ENCODE data around the gene PARD3B. TPM values are rescaled to one million over a fixed set of nuclear protein-coding genes. Genes with fewer than 3 reads are reported as not detected.

PARD3B gene
- total RNA-seq, 1 experiment from 2014 or later = 7.6 TPM

DNA sequence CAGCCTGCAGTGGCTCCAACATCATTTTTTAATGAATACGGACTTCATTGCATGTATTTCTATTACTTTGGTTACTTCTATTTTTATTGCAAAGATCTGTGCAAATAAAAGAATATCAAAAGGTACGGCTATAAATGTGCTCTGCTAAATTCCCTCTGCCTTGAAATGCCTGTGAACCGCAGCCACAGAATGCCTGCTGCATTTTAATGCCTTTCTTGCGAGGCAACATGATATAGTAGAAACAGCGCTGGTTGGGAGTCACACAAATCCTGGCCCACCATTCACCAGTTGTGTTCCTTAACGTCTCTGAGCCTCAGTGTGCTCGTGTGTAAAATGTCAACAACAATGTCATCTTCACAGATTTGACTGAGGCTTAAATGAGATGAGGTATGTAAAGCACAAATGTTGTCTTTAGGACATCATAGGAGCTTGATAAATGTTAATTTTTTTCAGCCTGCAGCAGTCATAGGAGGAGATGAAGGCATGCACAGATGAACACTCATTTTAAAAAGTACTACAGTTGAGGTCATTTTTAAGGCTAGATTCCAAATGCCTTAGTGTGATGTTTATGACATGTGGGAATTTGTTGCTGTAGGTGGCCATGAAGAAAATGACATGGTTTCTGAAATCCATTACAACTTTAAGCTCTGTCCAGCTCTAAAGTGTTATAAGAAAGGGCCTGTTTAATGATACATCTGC, 949.4 kb downstream of the PARD3B start:
- H3K79me2 ChIP-seq (ENCODE audit: low read depth) = no peaks in the 10 kb centered on the region
- H3K36me3 ChIP-seq (ENCODE audit: low read depth) = no peaks in the 10 kb centered on the region
- intact Hi-C loops (cut with micrococcal nuclease; ENCODE audit: unreplicated experiment) = no loop called here
- no peaks in the 10 kb centered on the region for H3K9me3 ChIP-seq (ENCODE audit: insufficient read depth, low read depth)
- H3F3A ChIP-seq (ENCODE audit: insufficient read depth, low read depth) = no peaks in the 10 kb centered on the region
- no peaks in the 10 kb centered on the region for H3K9me2 ChIP-seq (ENCODE audit: insufficient read depth)
- no TSS peak for BruUV-seq (replicated peaks)
- no peaks in the 10 kb centered on the region for H3K27me3 ChIP-seq (ENCODE audit: insufficient read depth, low read depth)
- TF ChIP-seq, protein P1, sequence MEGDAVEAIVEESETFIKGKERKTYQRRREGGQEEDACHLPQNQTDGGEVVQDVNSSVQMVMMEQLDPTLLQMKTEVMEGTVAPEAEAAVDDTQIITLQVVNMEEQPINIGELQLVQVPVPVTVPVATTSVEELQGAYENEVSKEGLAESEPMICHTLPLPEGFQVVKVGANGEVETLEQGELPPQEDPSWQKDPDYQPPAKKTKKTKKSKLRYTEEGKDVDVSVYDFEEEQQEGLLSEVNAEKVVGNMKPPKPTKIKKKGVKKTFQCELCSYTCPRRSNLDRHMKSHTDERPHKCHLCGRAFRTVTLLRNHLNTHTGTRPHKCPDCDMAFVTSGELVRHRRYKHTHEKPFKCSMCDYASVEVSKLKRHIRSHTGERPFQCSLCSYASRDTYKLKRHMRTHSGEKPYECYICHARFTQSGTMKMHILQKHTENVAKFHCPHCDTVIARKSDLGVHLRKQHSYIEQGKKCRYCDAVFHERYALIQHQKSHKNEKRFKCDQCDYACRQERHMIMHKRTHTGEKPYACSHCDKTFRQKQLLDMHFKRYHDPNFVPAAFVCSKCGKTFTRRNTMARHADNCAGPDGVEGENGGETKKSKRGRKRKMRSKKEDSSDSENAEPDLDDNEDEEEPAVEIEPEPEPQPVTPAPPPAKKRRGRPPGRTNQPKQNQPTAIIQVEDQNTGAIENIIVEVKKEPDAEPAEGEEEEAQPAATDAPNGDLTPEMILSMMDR (conservative IDR thresholded peaks at IDR 0.05) = no peak
- no peak for TF ChIP-seq EZH2 (IDR thresholded peaks at IDR 0.05; ENCODE audit: low read depth)
- no peak overlapping the region for H3K4me3 ChIP-seq
- no peak for DNase-seq
- no peak overlapping the region for H3K27ac ChIP-seq
- POLR2A ChIA-PET (ENCODE audit: unreplicated experiment) = no interaction called here
- no peaks in the 10 kb centered on the region for H4K20me1 ChIP-seq (ENCODE audit: insufficient read depth)
- no peak overlapping the region for H3K4me2 ChIP-seq
- CTCF ChIA-PET = no interaction called here
- H3K4me1 ChIP-seq (replicated peaks; ENCODE audit: insufficient read depth) = no peaks in the 10 kb centered on the region
- H2AFZ ChIP-seq = no peak overlapping the region

DNA sequence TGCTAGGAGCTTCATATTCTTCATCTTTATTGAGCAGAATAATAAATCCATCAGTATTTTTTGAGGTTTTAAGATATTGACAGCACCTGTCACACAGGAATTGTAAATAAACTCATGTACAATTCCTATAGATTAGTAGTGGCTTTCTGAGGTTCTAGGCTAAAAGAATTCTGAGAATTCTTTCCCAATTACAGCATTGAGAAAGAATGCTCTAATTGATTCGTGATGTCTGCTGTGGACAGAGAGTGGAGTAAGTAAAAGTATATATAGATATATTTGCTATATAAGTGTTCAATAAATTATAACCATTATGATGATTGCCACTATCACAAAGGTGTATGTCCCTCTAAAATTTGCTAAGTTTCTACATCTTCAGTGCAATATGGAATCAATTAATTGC, 950.5 kb downstream of the PARD3B start:
- Histone ChIP-seq H2AFZ (no peak overlapping the region), H3F3A (ENCODE audit: insufficient read depth, low read depth) (no peaks in the 10 kb centered on the region), H3K4me2 (no peak overlapping the region), H3K79me2 (ENCODE audit: low read depth) (no peaks in the 10 kb centered on the region), H3K4me1 (replicated peaks; ENCODE audit: insufficient read depth) (no peaks in the 10 kb centered on the region), H3K27ac (no peak overlapping the region), H3K9me3 (ENCODE audit: insufficient read depth, low read depth) (no peaks in the 10 kb centered on the region), H3K27me3 (ENCODE audit: insufficient read depth, low read depth) (no peaks in the 10 kb centered on the region), H3K36me3 (ENCODE audit: low read depth) (no peaks in the 10 kb centered on the region), H3K9me2 (ENCODE audit: insufficient read depth) (no peaks in the 10 kb centered on the region), H3K4me3 (no peak overlapping the region), H4K20me1 (ENCODE audit: insufficient read depth) (no peaks in the 10 kb centered on the region)
- no peak for DNase-seq
- POLR2A ChIA-PET (ENCODE audit: unreplicated experiment) = no interaction called here
- BruUV-seq (replicated peaks) = no TSS peak
- TF ChIP-seq, protein P1 (conservative IDR thresholded peaks at IDR 0.05) = no peak
- no peak for TF ChIP-seq EZH2 (IDR thresholded peaks at IDR 0.05; ENCODE audit: low read depth)
- intact Hi-C loops (cut with micrococcal nuclease; ENCODE audit: unreplicated experiment) = no loop called here
- CTCF ChIA-PET = no interaction called here

DNA sequence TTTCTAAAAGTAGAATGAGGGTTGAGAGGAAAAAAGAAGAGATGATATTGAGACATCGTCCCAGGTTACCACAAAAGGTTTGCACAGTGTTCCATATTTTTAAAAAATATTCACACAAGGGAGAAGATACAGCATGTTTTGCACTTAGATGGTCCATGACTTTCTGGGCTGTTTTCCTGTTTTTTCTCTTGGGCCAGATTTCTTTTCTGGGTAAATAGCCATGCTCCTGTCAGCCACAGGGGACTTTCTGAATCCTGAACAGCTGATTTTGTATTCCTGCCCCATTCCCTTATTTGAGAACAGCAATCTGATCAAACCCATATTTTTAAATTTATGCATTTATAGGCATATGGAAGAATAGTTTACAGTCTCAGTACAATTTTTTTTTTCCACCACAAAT, 951.1 kb downstream of the PARD3B start:
- CTCF ChIA-PET = no interaction called here
- TF ChIP-seq EZH2 (IDR thresholded peaks at IDR 0.05; ENCODE audit: low read depth) = no peak
- TF ChIP-seq, protein P1 (conservative IDR thresholded peaks at IDR 0.05) = no peak
- H2AFZ ChIP-seq = no peak overlapping the region
- no peaks in the 10 kb centered on the region for H3K9me3 ChIP-seq (ENCODE audit: insufficient read depth, low read depth)
- no peak overlapping the region for H3K4me3 ChIP-seq
- intact Hi-C loops (cut with micrococcal nuclease; ENCODE audit: unreplicated experiment) = no loop called here
- no peaks in the 10 kb centered on the region for H4K20me1 ChIP-seq (ENCODE audit: insufficient read depth)
- no peaks in the 10 kb centered on the region for H3K27me3 ChIP-seq (ENCODE audit: insufficient read depth, low read depth)
- H3K4me1 ChIP-seq (replicated peaks; ENCODE audit: insufficient read depth) = no peaks in the 10 kb centered on the region
- POLR2A ChIA-PET (ENCODE audit: unreplicated experiment) = no interaction called here
- H3K79me2 ChIP-seq (ENCODE audit: low read depth) = no peaks in the 10 kb centered on the region
- no peak overlapping the region for H3K27ac ChIP-seq
- no peaks in the 10 kb centered on the region for H3K9me2 ChIP-seq (ENCODE audit: insufficient read depth)
- no TSS peak for BruUV-seq (replicated peaks)
- H3F3A ChIP-seq (ENCODE audit: insufficient read depth, low read depth) = no peaks in the 10 kb centered on the region
- no peaks in the 10 kb centered on the region for H3K36me3 ChIP-seq (ENCODE audit: low read depth)
- no peak overlapping the region for H3K4me2 ChIP-seq
- DNase-seq = no peak

All from PC-9 (cell line).